GM19324 (cell line): ENCODE measurements around the gene LRRC7.

Experiments
- ATAC-seq: cut with Tn5 transposase; IDR thresholded peaks from one replicate; pipeline ENCODE4 v1.9.1; 2021; ENCODE audit warnings: mild to moderate bottlenecking, moderate library complexity; ENCODE audit not compliant: unreplicated experiment, low FRiP score

Gene LRRC7

GRCh38 chr1:70140894-70141293, 573.2 kb downstream of the LRRC7 start:
- ATAC-seq: no peak

- ATAC-seq: no peak
Observed at GRCh38 chr1:70142075-70142474, 574.4 kb downstream of the LRRC7 start.

GRCh38 chr1:70143048-70143659, 575.4 kb downstream of the LRRC7 start:
- ATAC-seq: no peak

GRCh38 chr1:70146488-70146887, 578.8 kb downstream of the LRRC7 start:
- ATAC-seq: no peak

- ATAC-seq: no peak
Observed at GRCh38 chr1:70150444-70150843, 582.7 kb downstream of the LRRC7 start.

GRCh38 chr1:70153739-70154138, 586.0 kb downstream of the LRRC7 start:
- ATAC-seq: no peak

GRCh38 chr1:70156529-70157120, 588.9 kb downstream of the LRRC7 start:
- ATAC-seq: no peak

- no peak for ATAC-seq
Observed at GRCh38 chr1:70164350-70164749, 596.6 kb downstream of the LRRC7 start.

- ATAC-seq: no peak
Observed at GRCh38 chr1:70168283-70168682, 600.6 kb downstream of the LRRC7 start.

GRCh38 chr1:70169018-70169839, 601.5 kb downstream of the LRRC7 start:
- no peak for ATAC-seq

GRCh38 chr1:70171512-70171911, 603.8 kb downstream of the LRRC7 start:
- ATAC-seq: no peak
